Caco-2 (cell line): Measurements from ENCODE around the gene TACC2. TPM values are rescaled to one million over a fixed set of nuclear protein-coding genes. Genes with fewer than 3 reads are reported as not detected.

Experiments used
- BruUV-seq: library from RNA; stranded (reverse); fragments of 400-500 nt; replicated peaks from 2 replicates; lab custom pipeline; 2021; lab: Mats Ljungman, UMichigan
- CTCF ChIA-PET: fragments of 300-600 bp; sonication (Branson Sonifier 250); formaldehyde crosslinking; loops from one replicate; lab custom pipeline; 2022; ENCODE audit warnings: antibody characterized with exemption; lab: Charles Lee
- POLR2A ChIA-PET: fragments of 300-600 bp; sonication (Branson Sonifier 250); formaldehyde crosslinking; loops from one replicate; lab custom pipeline; 2022; ENCODE audit warnings: antibody characterized with exemption; lab: Charles Lee
- DNase-seq, 2 experiments: peaks; one replicate each; pipeline versions ENCODE4 v3.0.0 to v3.0.0-alpha.2; 2020 to 2022
- H3K27me3 ChIP-seq: replicated peaks from 2 replicates; pipeline ENCODE4 v1.6.0; 2011; ENCODE audit warnings: low read length; ENCODE audit not compliant: control insufficient read depth, insufficient read depth
- H3K36me3 ChIP-seq: 2 replicates; pipeline ENCODE4 v1.5.1; 2011; ENCODE audit warnings: low read length; ENCODE audit not compliant: control insufficient read depth, insufficient read depth
- H3K4me1 ChIP-seq: fragments of 250-450 bp; sonication (Bioruptor Pico); 2 replicates; pipeline ENCODE4 v1.5.1; 2020; ENCODE audit warnings: mild to moderate bottlenecking
- H3K4me3 ChIP-seq: 2 replicates; pipeline ENCODE4 v1.5.1; 2011; ENCODE audit warnings: low read depth, mild to moderate bottlenecking, control low read depth, low read length
- H3K9me3 ChIP-seq: fragments of 250-450 bp; sonication (Bioruptor Pico); 2 replicates; pipeline ENCODE4 v1.5.1; 2020; ENCODE audit warnings: mild to moderate bottlenecking, moderate library complexity
- H3K27ac Mint-ChIP-seq: one replicate; pipeline ENCODE4 v1.8.0; 2022; ENCODE audit warnings: mixed read lengths; ENCODE audit not compliant: unreplicated experiment
- H3K27me3 Mint-ChIP-seq: one replicate; pipeline ENCODE4 v1.8.0; 2022; ENCODE audit warnings: mixed read lengths; ENCODE audit not compliant: insufficient read depth, unreplicated experiment
- H3K36me3 Mint-ChIP-seq: one replicate; pipeline ENCODE4 v1.8.0; 2022; ENCODE audit warnings: mild to moderate bottlenecking, mixed read lengths; ENCODE audit not compliant: insufficient read depth, unreplicated experiment
- H3K4me1 Mint-ChIP-seq: one replicate; pipeline ENCODE4 v1.8.0; 2022; ENCODE audit warnings: low read depth, mixed read lengths; ENCODE audit not compliant: unreplicated experiment
- H3K4me3 Mint-ChIP-seq: one replicate; pipeline ENCODE4 v1.8.0; 2022; ENCODE audit warnings: mild to moderate bottlenecking, moderate library complexity, mixed read lengths; ENCODE audit not compliant: unreplicated experiment
- H3K9me3 Mint-ChIP-seq: one replicate; pipeline ENCODE4 v1.8.0; 2022; ENCODE audit warnings: mixed read lengths; ENCODE audit not compliant: unreplicated experiment
- intact Hi-C: fragments of 100-400 bp; cut with micrococcal nuclease; formaldehyde crosslinking; loops from one replicate; pipeline ENCODE4 v1.10.0; 2022; ENCODE audit not compliant: unreplicated experiment
- total RNA-seq: library from RNA; stranded (reverse); gene quantifications from 2 replicates; pipeline ENCODE4 v1.2.3, GENCODE V29; 2022
- TF ChIP-seq, protein P1 (sequence below), 2 experiments: fragments of 200-600 bp in 1 of 2; IDR thresholded peaks; 1 replicate in 1 of 2; 2 replicates in 1 of 2; pipeline versions ENCODE4 v1.5.1 to v1.8.0; 2011 to 2022; ENCODE audit warnings: antibody characterized with exemption in 1 of 2, control low read depth in 1 of 2, inconsistent platforms in 1 of 2, low read depth in 1 of 2, low read length in 1 of 2, mild to moderate bottlenecking in 1 of 2, moderate library complexity in 1 of 2; ENCODE audit not compliant: insufficient read depth in 1 of 2, severe bottlenecking in 1 of 2, unreplicated experiment in 1 of 2

Gene TACC2
- total RNA-seq, 1 experiment from 2014 or later, result 117 TPM

DNA sequence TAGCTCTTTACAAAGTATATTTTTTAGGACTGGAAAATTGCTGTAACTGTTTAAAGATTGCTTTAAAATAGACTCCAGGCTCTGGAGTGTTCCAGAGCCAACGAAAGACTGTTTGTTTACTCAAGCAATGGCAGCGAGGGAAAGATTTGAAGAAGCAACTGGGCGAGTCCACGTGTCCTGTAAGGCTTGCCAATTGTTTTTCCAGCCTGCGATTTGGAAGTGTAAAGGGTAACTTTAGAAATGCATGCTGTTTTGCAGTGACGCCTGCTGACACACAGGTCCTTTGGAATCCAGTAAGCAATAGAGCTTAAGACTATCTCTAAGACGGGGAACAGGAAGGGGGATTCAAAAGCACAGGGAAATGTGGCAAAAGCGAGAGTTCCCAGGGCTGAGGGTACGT is 55.8 kb downstream of the TACC2 start:
- TF ChIP-seq, protein P1, sequence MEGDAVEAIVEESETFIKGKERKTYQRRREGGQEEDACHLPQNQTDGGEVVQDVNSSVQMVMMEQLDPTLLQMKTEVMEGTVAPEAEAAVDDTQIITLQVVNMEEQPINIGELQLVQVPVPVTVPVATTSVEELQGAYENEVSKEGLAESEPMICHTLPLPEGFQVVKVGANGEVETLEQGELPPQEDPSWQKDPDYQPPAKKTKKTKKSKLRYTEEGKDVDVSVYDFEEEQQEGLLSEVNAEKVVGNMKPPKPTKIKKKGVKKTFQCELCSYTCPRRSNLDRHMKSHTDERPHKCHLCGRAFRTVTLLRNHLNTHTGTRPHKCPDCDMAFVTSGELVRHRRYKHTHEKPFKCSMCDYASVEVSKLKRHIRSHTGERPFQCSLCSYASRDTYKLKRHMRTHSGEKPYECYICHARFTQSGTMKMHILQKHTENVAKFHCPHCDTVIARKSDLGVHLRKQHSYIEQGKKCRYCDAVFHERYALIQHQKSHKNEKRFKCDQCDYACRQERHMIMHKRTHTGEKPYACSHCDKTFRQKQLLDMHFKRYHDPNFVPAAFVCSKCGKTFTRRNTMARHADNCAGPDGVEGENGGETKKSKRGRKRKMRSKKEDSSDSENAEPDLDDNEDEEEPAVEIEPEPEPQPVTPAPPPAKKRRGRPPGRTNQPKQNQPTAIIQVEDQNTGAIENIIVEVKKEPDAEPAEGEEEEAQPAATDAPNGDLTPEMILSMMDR (IDR thresholded peaks at IDR 0.05; ENCODE audit: insufficient read depth in 1 of 2, low read depth in 1 of 2, low read length in 1 of 2, severe bottlenecking in 1 of 2, unreplicated experiment in 1 of 2), result no peak
- peak overlapping the region; percentile 33 for H3K27ac Mint-ChIP-seq
- Histone ChIP-seq H3K9me3 (no peaks in the 10 kb centered on the region), H3K4me1 (peaks cover 14% of the 10 kb centered on the region), H3K27me3 (no peaks in the 10 kb centered on the region), H3K36me3 (no peaks in the 10 kb centered on the region), H3K4me3 (no peak overlapping the region)
- CTCF ChIA-PET, result interaction anchor here (1.4 kb wide), 1 partner anchor 68 kb away, joined by 10 read pairs; no protein-coding TSS in a partner anchor
- peaks cover 24% of the 10 kb centered on the region for H3K4me1 Mint-ChIP-seq
- H3K36me3 Mint-ChIP-seq, result no peaks in the 10 kb centered on the region
- H3K4me3 Mint-ChIP-seq, result peak overlapping the region; percentile 10
- intact Hi-C loops, result no loop called here
- H3K9me3 Mint-ChIP-seq, result no peaks in the 10 kb centered on the region
- DNase-seq, result no peak
- BruUV-seq, result no TSS peak
- POLR2A ChIA-PET, result interaction anchor here (0.7 to 1.0 kb wide), 2 partner anchors 24 to 26 kb away, joined by 3 read pairs; no protein-coding TSS in a partner anchor
- no peaks in the 10 kb centered on the region for H3K27me3 Mint-ChIP-seq

DNA sequence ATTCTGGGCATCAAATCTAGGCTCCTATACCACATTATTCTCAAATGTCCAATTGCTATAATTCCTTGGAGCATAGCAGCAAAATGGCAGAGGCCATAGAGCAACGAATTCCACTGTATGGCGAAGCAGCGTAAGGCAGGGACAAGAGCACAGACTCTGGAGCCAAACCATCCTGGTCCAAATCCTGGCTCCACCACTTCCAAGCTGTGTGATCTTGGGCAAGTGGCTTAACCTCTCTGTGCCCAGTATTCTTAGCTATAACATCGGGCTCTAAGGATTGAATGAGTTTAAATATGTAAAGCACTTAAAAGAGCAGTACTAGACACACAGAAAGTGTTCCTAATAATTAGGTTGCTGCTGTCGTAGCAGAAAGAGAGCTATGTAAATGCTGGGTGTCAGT is 56.2 kb downstream of the TACC2 start:
- H3K4me3 Mint-ChIP-seq, result no peak overlapping the region
- CTCF ChIA-PET, result no interaction called here
- intact Hi-C loops, result no loop called here

DNA sequence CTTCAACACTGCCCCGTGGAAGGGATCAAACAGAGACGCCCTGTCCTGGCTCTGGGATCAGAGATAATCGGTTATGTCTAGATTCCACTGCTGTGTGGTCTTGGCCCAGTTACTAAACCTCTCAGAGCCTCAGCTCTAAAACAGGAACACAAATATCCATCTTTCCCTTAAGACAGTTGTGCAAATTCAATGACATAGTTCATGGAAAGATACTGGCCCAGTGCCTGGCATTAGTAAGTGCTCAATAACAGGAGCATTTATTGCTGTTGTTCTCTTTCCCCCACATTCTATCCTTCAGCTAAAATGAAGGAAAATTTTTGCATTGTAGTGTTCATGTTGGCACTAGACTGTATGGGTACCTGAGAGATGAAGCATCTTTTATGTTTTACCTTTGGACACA is 58.6 kb downstream of the TACC2 start:
- H3K9me3 ChIP-seq, result no peaks in the 10 kb centered on the region
- no peak overlapping the region for H3K4me3 Mint-ChIP-seq
- no peak for DNase-seq
- CTCF ChIA-PET, result interaction anchor here (0.5 kb wide), 1 partner anchor 16 kb away, joined by 7 read pairs; no protein-coding TSS in a partner anchor
- no peaks in the 10 kb centered on the region for H3K36me3 ChIP-seq
- H3K4me1 ChIP-seq, result peaks cover 37% of the 10 kb centered on the region
- H3K9me3 Mint-ChIP-seq, result no peaks in the 10 kb centered on the region
- BruUV-seq, result no TSS peak
- POLR2A ChIA-PET, result no interaction called here
- peaks cover 24% of the 10 kb centered on the region for H3K4me1 Mint-ChIP-seq
- no peak overlapping the region for H3K27ac Mint-ChIP-seq
- no peaks in the 10 kb centered on the region for H3K27me3 ChIP-seq
- H3K36me3 Mint-ChIP-seq, result peaks cover 6% of the 10 kb centered on the region
- H3K4me3 ChIP-seq, result no peak overlapping the region
- no peaks in the 10 kb centered on the region for H3K27me3 Mint-ChIP-seq
- intact Hi-C loops, result no loop called here
- TF ChIP-seq, protein P1 (IDR thresholded peaks at IDR 0.05; ENCODE audit: insufficient read depth in 1 of 2, low read depth in 1 of 2, low read length in 1 of 2, severe bottlenecking in 1 of 2, unreplicated experiment in 1 of 2), result no peak

More for the DNA sequence above, 56.2 kb downstream of the TACC2 start:
- POLR2A ChIA-PET, result interaction anchor here (0.7 kb wide), 1 partner anchor 27 kb away, joined by 3 read pairs; no protein-coding TSS in a partner anchor
- H3K9me3 Mint-ChIP-seq, result no peaks in the 10 kb centered on the region
- no peaks in the 10 kb centered on the region for H3K27me3 Mint-ChIP-seq
- no TSS peak for BruUV-seq
- Histone ChIP-seq H3K36me3 (no peaks in the 10 kb centered on the region), H3K4me3 (no peak overlapping the region), H3K27me3 (no peaks in the 10 kb centered on the region), H3K9me3 (no peaks in the 10 kb centered on the region), H3K4me1 (peaks cover 19% of the 10 kb centered on the region)
- peaks cover 24% of the 10 kb centered on the region for H3K4me1 Mint-ChIP-seq
- TF ChIP-seq, protein P1 (IDR thresholded peaks at IDR 0.05; ENCODE audit: insufficient read depth in 1 of 2, low read depth in 1 of 2, low read length in 1 of 2, severe bottlenecking in 1 of 2, unreplicated experiment in 1 of 2), result no peak
- H3K36me3 Mint-ChIP-seq, result no peaks in the 10 kb centered on the region
- H3K27ac Mint-ChIP-seq, result no peak overlapping the region
- no peak for DNase-seq
